SK-N-SH treated with all-trans-retinoic acid at 6 μM for 48 hours (cell line): ENCODE data around the gene MCRIP2.

Experiments used
- BACH2 ChIP-seq: fragments of 250-450 bp; sonication (Bioruptor Pico); IDR thresholded peaks from 2 replicates; pipeline ENCODE4 v1.9.0; 2021; ENCODE audit warnings: mild to moderate bottlenecking, borderline replicate concordance
- CREB5 ChIP-seq: fragments of 250-450 bp; sonication (Bioruptor Pico); IDR thresholded peaks from 2 replicates; pipeline ENCODE4 v1.5.1; 2020; ENCODE audit warnings: low read depth, mild to moderate bottlenecking, moderate library complexity
- CSDC2 ChIP-seq: fragments of 250-450 bp; sonication (Bioruptor Pico); IDR thresholded peaks from 2 replicates; pipeline ENCODE4 v1.5.0; 2020; ENCODE audit warnings: mild to moderate bottlenecking, moderate library complexity
- ESRRG ChIP-seq: fragments of 250-450 bp; sonication (Bioruptor Pico); IDR thresholded peaks from 2 replicates; pipeline ENCODE4 v1.6.1; 2021; ENCODE audit warnings: mild to moderate bottlenecking
- ISL1 ChIP-seq: fragments of 250-450 bp; sonication (Bioruptor Pico); IDR thresholded peaks from 2 replicates; pipeline ENCODE4 v2.1.2; 2022; ENCODE audit warnings: mild to moderate bottlenecking, moderate library complexity
- OSR1 ChIP-seq: fragments of 250-450 bp; sonication (Bioruptor Pico); IDR thresholded peaks from 2 replicates; pipeline ENCODE4 v1.8.0; 2022; ENCODE audit warnings: moderate library complexity, mild to moderate bottlenecking, inconsistent platforms
- PATZ1 ChIP-seq: fragments of 250-450 bp; sonication (Bioruptor Pico); IDR thresholded peaks from 2 replicates; pipeline ENCODE4 v1.8.0; 2020; ENCODE audit warnings: mild to moderate bottlenecking, moderate library complexity, borderline replicate concordance
- POU6F1 ChIP-seq: fragments of 250-450 bp; sonication (Bioruptor Pico); IDR thresholded peaks from 2 replicates; pipeline ENCODE4 v1.8.0; 2021; ENCODE audit warnings: low read depth, mild to moderate bottlenecking, moderate library complexity, borderline replicate concordance
- RARB ChIP-seq: fragments of 250-450 bp; sonication (Bioruptor Pico); IDR thresholded peaks from 2 replicates; pipeline ENCODE4 v1.8.0; 2021; ENCODE audit warnings: mild to moderate bottlenecking, moderate library complexity
- SNAI2 ChIP-seq: fragments of 250-450 bp; sonication (Bioruptor Pico); IDR thresholded peaks from 2 replicates; pipeline ENCODE4 v1.5.0; 2020; ENCODE audit warnings: mild to moderate bottlenecking, moderate library complexity
- ZFP3 ChIP-seq: fragments of 250-450 bp; sonication (Bioruptor Pico); IDR thresholded peaks from 2 replicates; pipeline ENCODE4 v1.5.0; 2020; ENCODE audit warnings: mild to moderate bottlenecking, moderate library complexity
- ZNF70 ChIP-seq: fragments of 450-650 bp; formaldehyde crosslinking; IDR thresholded peaks from 2 replicates; pipeline ENCODE4 v1.5.0; 2020; ENCODE audit warnings: mild to moderate bottlenecking, moderate library complexity

- TF ChIP-seq POU6F1, result no peak
- no peak for TF ChIP-seq CSDC2 (CRISPR knock-in tag)
- no peak for TF ChIP-seq ZFP3 (CRISPR knock-in tag)
- no peak for TF ChIP-seq ESRRG (CRISPR knock-in tag)
- TF ChIP-seq BACH2, result no peak
- no peak for TF ChIP-seq RARB
- no peak for TF ChIP-seq PATZ1 (CRISPR knock-in tag)
- TF ChIP-seq SNAI2, result no peak
- TF ChIP-seq CREB5 (CRISPR knock-in tag), result no peak
- no peak for TF ChIP-seq ISL1 (CRISPR knock-in tag)
- no peak for TF ChIP-seq ZNF70 (CRISPR knock-in tag)
- no peak for TF ChIP-seq OSR1 (CRISPR knock-in tag)
Measured at GRCh38 chr16:629833-630248, 11.8 kb upstream of the MCRIP2 start.
